ENCODE data around the gene ZSWIM6. TPM values are rescaled to one million over a fixed set of nuclear protein-coding genes. Genes with fewer than 3 reads are reported as not detected.

The ZSWIM6 gene
- polyA plus RNA-seq, 1 of the 3 experiments (the other 2 are of a cell fraction) = 7.4 TPM

GRCh38 chr5:61468483-61468865, 136.4 kb downstream of the ZSWIM6 start:
- 98% methylated on average over 2 of the region's 2 CpGs for WGBS (ENCODE audit: low lambda C conversion rate)
- H3K4me2 ChIP-seq = no peak overlapping the region
- no peak overlapping the region for H3K9ac ChIP-seq
- H3K27me3 ChIP-seq (ENCODE audit: insufficient read depth) = no peaks in the 10 kb centered on the region
- CTCF ChIA-PET = interaction anchor here (1.0 to 1.3 kb wide), 2 partner anchors 9 to 11 kb away, joined by 4 read pairs; no protein-coding TSS in a partner anchor
- no peak overlapping the region for H3K27ac ChIP-seq (ENCODE audit: low read depth in 2 of 2, low read length in 1 of 2)
- DNase-seq = no peak
- peaks cover 89% of the 10 kb centered on the region for H3K79me2 ChIP-seq (ENCODE audit: insufficient read depth)
- H3K9me2 ChIP-seq = no peaks in the 10 kb centered on the region
- no peak overlapping the region for H3K4me3 ChIP-seq (ENCODE audit: low read depth in 2 of 2, low read length in 1 of 2)
- peaks cover 10 to 37% of the 10 kb centered on the region in 2 experiments; a peak in 3 of 4 replicates for H3K4me1 ChIP-seq (ENCODE audit: control insufficient read depth in 1 of 2, insufficient read depth in 2 of 2, low read depth in 1 of 2, low read length in 1 of 2)
- TF ChIP-seq TCF12 (IDR thresholded peaks at IDR 0.05) (no peak), SMC3 (IDR thresholded peaks at IDR 0.05; ENCODE audit: low read depth, low read length) (no peak), POLR2AphosphoS5 (IDR thresholded peaks at IDR 0.05; ENCODE audit: low read depth, low read length) (no peak), CTCF (IDR thresholded peaks at IDR 0.05) (peak; percentile 25), MAX (IDR thresholded peaks at IDR 0.05; ENCODE audit: low read depth) (no peak), NFIC (IDR thresholded peaks at IDR 0.05; ENCODE audit: borderline replicate concordance) (no peak), TAF1 (IDR thresholded peaks at IDR 0.05; ENCODE audit: borderline replicate concordance, low read depth, low read length) (no peak)
- POLR2A ChIA-PET = interaction anchor here (0.6 to 1.0 kb wide), 2 partner anchors 11 to 137 kb away, joined by 3 to 4 read pairs; no protein-coding TSS in a partner anchor
- H3F3A ChIP-seq (replicated peaks; ENCODE audit: insufficient read depth) = peaks cover 10% of the 10 kb centered on the region
- peaks cover 4 to 19% of the 10 kb centered on the region in 2 experiments for H3K36me3 ChIP-seq (replicated peaks in 1 of 2; ENCODE audit: control insufficient read depth in 1 of 2, insufficient read depth in 2 of 2, low read length in 1 of 2)
- H3K9me3 ChIP-seq = no peaks in the 10 kb centered on the region
- H4K20me1 ChIP-seq (ENCODE audit: insufficient read depth) = peaks cover 62% of the 10 kb centered on the region
- H2AFZ ChIP-seq (ENCODE audit: low read depth) = no peak overlapping the region

GRCh38 chr5:61471352-61471751, 139.3 kb downstream of the ZSWIM6 start:
- DNase-seq = no peak
- Histone ChIP-seq H3K4me2 (no peak overlapping the region), H3K36me3 (replicated peaks in 1 of 2; ENCODE audit: control insufficient read depth in 1 of 2, insufficient read depth in 2 of 2, low read length in 1 of 2) (peaks cover 13 to 21% of the 10 kb centered on the region in 2 experiments), H3K27me3 (ENCODE audit: insufficient read depth) (no peaks in the 10 kb centered on the region), H3K79me2 (ENCODE audit: insufficient read depth) (peaks cover 60% of the 10 kb centered on the region), H2AFZ (ENCODE audit: low read depth) (no peak overlapping the region), H3K9me3 (no peaks in the 10 kb centered on the region), H3K4me1 (ENCODE audit: control insufficient read depth in 1 of 2, insufficient read depth in 2 of 2, low read depth in 1 of 2, low read length in 1 of 2) (peaks cover 7 to 27% of the 10 kb centered on the region in 2 experiments; a peak in 3 of 4 replicates), H3K9ac (no peak overlapping the region), H4K20me1 (ENCODE audit: insufficient read depth) (peaks cover 37% of the 10 kb centered on the region), H3K4me3 (ENCODE audit: low read depth in 2 of 2, low read length in 1 of 2) (no peak overlapping the region), H3K9me2 (no peaks in the 10 kb centered on the region), H3F3A (replicated peaks; ENCODE audit: insufficient read depth) (peaks cover 10% of the 10 kb centered on the region), H3K27ac (ENCODE audit: low read depth in 2 of 2, low read length in 1 of 2) (no peak overlapping the region)
- ChIA-PET CTCF (no interaction called here), POLR2A (no interaction called here)
- TF ChIP-seq FOXJ3 (CRISPR knock-in tag; IDR thresholded peaks at IDR 0.05) (no peak), RXRA (IDR thresholded peaks at IDR 0.05; ENCODE audit: borderline replicate concordance, low read depth) (no peak), TEAD4 (IDR thresholded peaks at IDR 0.05; ENCODE audit: borderline replicate concordance, insufficient read depth) (no peak), RFX5 (IDR thresholded peaks at IDR 0.05; ENCODE audit: low read length) (no peak), GABPA (IDR thresholded peaks at IDR 0.05; ENCODE audit: low read depth) (no peak), ELF1 (IDR thresholded peaks at IDR 0.05) (no peak), REST (IDR thresholded peaks at IDR 0.05; ENCODE audit: low read depth, low read length) (no peak), SMC3 (IDR thresholded peaks at IDR 0.05; ENCODE audit: low read depth, low read length) (no peak), MEF2A (IDR thresholded peaks at IDR 0.05; ENCODE audit: borderline replicate concordance, low read depth) (no peak), CHD2 (IDR thresholded peaks at IDR 0.05; ENCODE audit: low read length, partially characterized antibody) (no peak), TCF12 (IDR thresholded peaks at IDR 0.05) (no peak), EZH2phosphoT487 (IDR thresholded peaks at IDR 0.05; ENCODE audit: borderline replicate concordance, low read depth) (no peak), FOSL2 (IDR thresholded peaks at IDR 0.05; ENCODE audit: borderline replicate concordance, low read depth) (no peak), ZBTB33 (IDR thresholded peaks at IDR 0.05; ENCODE audit: borderline replicate concordance, low read depth) (no peak)
- WGBS (ENCODE audit: low lambda C conversion rate) = no CpG with 5 or more reads among the region's 1 CpG

All from SK-N-SH (cell line).